Stimulated activated CD4-positive, alpha-beta T cell treated with anti-CD3 and anti-CD28 coated beads, Interleukin-15, amount 100 ng/mL, for 48 hours (primary cell): ENCODE measurements around the gene ENO2.
A peak's percentile ranks its signal among the peaks of the same experiment; 100 is the strongest.

Experiments used
- DNase-seq, 2 donors: peaks; one replicate each; pipeline ENCODE4 v3.0.0-alpha.2; 2020; ENCODE audit warnings: low read depth in 2 of 2

Gene ENO2

GRCh38 chr12:6948873-6949594, 34.7 kb downstream of the ENO2 start:
- DNase-seq = no peak

GRCh38 chr12:6950401-6950801, 36.0 kb downstream of the ENO2 start:
- DNase-seq = no peak

GRCh38 chr12:6950811-6951540, 36.6 kb downstream of the ENO2 start, which contains the start of gene PTPN6:
Gene PTPN6 (plus strand): TSS chr12:6951356. CDS start chr12:6951513, 157 bp downstream.
- peak in 1 of 2 donors; percentile 45 for DNase-seq

GRCh38 chr12:6951551-6952120, 37.3 kb downstream of the ENO2 start:
- no peak for DNase-seq

- DNase-seq = no peak
Observed at GRCh38 chr12:6952121-6952862, 37.9 kb downstream of the ENO2 start.

GRCh38 chr12:6952863-6953441, 38.6 kb downstream of the ENO2 start:
- no peak for DNase-seq

GRCh38 chr12:6953442-6954315, 39.3 kb downstream of the ENO2 start:
- DNase-seq = peak in 1 of 2 donors; percentile 67

GRCh38 chr12:6954316-6955107, 40.1 kb downstream of the ENO2 start:
- DNase-seq = no peak

GRCh38 chr12:6955108-6956020, 41.0 kb downstream of the ENO2 start:
- DNase-seq = no peak

GRCh38 chr12:6956021-6956727, 41.8 kb downstream of the ENO2 start:
- DNase-seq = no peak

- no peak for DNase-seq
Observed at GRCh38 chr12:6957151-6957701, 42.8 kb downstream of the ENO2 start.

- DNase-seq = no peak
Observed at GRCh38 chr12:6957741-6958608, 43.6 kb downstream of the ENO2 start.

- no peak for DNase-seq
Observed at GRCh38 chr12:6958609-6959057, 44.3 kb downstream of the ENO2 start.

GRCh38 chr12:6959058-6959804, 44.9 kb downstream of the ENO2 start:
- DNase-seq = peak in 1 of 2 donors; percentile 62

- DNase-seq = no peak
Observed at GRCh38 chr12:6959805-6960592, 45.6 kb downstream of the ENO2 start.
